GM13976 (cell line): Measurements from ENCODE around the gene YY1AP1.
"Not testable (repeated sequence)": the region's sequence is repeated elsewhere in the genome, so short reads cannot be mapped to it uniquely, and the experiment has no call there.

Experiments
- DNase-seq: peaks from one replicate; pipeline ENCODE4 v3.0.0; 2012; ENCODE audit warnings: low spot score
- in situ Hi-C: fragments of 300-500 bp; cut with MboI; formaldehyde crosslinking; loops from one replicate; pipeline ENCODE4 v1.12.0; 2022; ENCODE audit warnings: low sequenced_read_pairs, mixed read lengths, inconsistent platforms; ENCODE audit not compliant: unreplicated experiment
- TF ChIP-seq, protein P1 (sequence below): IDR thresholded peaks from 2 replicates; pipeline ENCODE4 v1.5.1; 2012; ENCODE audit warnings: borderline replicate concordance, mild to moderate bottlenecking; ENCODE audit not compliant: insufficient read depth; ENCODE audit errors: extremely low read depth, missing control alignments, control extremely low read depth

The YY1AP1 gene

DNA sequence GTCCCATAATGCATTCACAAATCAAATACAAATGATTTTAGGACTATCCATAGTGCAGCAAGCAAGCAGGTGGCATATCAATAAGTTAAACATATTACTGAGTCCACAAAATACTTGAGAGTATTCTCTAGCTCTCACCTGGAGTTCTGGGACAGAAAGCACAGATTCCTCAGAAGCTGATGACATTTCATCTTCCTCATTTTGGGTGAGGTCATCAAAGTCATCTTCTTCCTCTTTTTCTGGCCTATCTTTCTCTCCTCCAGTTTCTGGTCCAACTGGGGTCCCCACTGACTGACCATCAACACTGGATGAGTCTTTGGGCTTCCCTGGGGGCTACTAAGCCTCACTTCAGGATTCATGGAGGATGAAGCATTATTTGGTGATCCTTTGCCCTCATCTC, 38.9 kb downstream of the YY1AP1 start:
- DNase-seq: no peak
- TF ChIP-seq, protein P1, sequence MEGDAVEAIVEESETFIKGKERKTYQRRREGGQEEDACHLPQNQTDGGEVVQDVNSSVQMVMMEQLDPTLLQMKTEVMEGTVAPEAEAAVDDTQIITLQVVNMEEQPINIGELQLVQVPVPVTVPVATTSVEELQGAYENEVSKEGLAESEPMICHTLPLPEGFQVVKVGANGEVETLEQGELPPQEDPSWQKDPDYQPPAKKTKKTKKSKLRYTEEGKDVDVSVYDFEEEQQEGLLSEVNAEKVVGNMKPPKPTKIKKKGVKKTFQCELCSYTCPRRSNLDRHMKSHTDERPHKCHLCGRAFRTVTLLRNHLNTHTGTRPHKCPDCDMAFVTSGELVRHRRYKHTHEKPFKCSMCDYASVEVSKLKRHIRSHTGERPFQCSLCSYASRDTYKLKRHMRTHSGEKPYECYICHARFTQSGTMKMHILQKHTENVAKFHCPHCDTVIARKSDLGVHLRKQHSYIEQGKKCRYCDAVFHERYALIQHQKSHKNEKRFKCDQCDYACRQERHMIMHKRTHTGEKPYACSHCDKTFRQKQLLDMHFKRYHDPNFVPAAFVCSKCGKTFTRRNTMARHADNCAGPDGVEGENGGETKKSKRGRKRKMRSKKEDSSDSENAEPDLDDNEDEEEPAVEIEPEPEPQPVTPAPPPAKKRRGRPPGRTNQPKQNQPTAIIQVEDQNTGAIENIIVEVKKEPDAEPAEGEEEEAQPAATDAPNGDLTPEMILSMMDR: no peak
- in situ Hi-C loops: no loop called here

DNA sequence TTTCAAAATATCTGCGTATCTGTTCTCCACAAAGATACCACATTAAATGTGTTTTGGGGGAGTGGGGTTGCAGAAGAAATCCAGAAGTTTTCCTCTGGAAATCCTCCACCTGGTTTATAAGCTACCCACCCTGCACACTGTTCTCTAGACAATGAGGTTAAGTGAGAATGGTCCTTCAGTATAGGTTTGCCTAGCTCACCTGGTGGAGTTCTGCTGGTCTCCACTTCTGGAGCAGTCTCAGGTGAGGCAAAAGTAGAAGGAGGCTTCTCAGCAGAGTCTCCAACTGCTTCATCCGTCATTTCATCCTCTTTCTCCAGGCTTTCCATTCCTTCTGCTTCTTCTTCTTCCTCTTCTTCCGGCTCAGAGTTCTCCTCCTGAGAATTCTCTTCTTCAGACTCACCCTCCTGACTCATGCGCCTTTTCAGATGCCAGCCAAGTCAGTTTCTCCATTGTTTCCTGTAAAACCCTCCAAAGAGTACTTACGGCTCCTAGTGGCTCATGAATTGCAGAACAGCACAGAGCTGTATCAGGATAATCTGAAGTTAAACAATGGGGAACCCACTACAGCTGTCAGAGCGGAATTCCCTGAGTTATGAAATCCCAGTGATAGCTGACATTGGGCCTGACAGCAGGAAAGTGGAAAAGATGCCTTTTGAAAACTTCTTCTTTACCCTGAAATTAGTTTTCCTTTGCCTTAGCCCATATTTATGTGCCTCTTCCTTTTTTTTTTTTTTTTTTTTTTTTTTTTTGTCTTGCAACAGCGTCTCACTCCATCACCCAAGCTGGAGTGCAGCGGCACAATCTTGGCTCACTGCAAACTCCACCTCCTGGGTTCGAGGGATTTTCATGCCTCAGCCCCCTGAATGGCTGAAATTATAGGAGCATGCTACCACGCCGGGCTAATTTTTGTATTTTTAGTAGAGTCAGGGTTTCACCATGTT, 40.1 kb downstream of the YY1AP1 start:
- no peak for DNase-seq
- TF ChIP-seq, protein P1: no peak
- in situ Hi-C loops: no loop called here

DNA sequence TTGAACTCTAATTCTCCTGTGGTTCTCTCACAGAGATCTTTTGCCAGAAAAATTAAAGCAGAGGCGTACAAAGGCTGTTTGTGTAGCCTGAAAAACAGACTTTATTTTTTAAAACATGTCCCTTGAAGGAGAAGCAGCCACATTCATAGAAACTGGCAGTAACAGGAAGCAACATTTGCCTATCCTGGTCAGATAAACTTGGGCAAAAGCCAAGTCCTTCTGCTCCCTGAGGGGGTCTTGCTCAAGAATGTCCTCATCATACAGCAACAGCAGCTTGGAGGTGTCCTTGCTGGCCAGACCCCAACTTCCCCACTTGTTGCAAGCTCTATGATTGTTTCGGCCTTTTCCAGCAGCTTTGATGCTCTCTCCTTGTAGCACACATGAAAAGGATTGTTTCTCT, 42.3 kb downstream of the YY1AP1 start:
- DNase-seq: no peak
- in situ Hi-C loops: no loop called here
- TF ChIP-seq, protein P1: no peak

DNA sequence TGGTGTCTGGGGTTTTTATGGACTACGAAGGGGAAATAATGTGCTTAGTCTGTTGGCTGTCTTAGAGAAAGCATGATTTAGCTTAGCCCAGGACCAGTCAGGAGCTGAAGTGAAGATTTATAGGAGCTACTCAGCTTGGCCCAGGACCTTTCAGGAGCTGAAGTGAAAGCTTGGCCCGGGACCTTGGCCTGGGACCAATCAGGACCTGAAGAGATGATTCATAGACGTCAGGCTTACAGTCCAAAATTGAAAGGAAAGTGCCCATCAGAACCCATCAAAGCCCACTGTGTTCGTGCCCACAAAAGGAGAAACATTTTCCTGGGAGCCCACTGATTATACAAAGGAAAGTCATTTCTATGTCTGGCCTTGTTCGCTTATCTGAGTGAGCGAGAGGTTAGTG, 42.9 kb downstream of the YY1AP1 start:
- TF ChIP-seq, protein P1: no peak
- in situ Hi-C loops: no loop called here
- no peak for DNase-seq

DNA sequence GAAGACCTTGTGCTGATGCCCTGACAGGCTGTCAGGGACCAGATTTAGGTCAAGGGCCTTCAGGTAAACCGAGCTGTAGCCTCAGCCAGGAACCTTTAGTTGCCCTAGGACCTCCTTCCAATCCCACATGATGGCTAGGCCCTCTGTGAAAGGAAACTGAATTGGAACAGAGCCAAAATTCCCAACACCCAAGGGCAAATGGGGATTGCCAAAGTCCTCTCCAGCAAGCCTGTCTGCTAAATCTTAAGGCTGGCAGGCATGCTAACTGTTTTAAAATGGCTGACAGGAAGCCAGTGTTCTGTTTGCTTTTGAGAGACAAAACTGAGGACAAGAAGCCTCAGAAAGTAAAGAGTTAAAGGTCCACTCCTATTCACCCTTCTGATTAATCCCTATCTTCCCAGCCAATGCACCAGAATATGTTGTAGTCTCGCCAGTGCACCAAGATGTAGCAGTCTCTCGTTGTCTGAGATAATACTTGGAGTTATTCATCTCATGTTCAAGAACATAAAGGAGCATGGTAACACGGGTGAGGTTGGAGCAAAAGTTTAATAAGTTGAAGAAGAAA, 43.5 kb downstream of the YY1AP1 start:
- DNase-seq: no peak
- in situ Hi-C loops: no loop called here
- TF ChIP-seq, protein P1: no peak

DNA sequence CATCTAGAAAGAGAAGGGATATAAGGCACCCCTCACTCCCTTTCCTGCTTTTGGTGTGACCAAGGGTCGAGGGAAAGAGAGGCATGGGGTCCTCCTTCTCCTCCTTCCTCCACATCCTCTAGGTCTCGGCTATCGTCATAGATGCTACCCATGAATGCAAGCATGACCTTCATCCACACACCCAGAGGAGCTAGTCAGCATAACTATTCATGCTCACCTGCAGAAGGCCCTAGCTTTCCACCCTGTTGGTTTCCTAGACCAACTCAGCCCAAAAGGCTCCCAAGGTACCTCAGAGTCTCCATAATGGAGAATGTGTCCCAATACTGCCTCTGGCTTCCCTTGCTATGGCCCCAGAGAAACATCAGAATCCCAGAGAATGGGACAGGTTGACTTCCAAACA, 45.3 kb downstream of the YY1AP1 start:
- in situ Hi-C loops: no loop called here
- DNase-seq: no peak
- TF ChIP-seq, protein P1: no peak

DNA sequence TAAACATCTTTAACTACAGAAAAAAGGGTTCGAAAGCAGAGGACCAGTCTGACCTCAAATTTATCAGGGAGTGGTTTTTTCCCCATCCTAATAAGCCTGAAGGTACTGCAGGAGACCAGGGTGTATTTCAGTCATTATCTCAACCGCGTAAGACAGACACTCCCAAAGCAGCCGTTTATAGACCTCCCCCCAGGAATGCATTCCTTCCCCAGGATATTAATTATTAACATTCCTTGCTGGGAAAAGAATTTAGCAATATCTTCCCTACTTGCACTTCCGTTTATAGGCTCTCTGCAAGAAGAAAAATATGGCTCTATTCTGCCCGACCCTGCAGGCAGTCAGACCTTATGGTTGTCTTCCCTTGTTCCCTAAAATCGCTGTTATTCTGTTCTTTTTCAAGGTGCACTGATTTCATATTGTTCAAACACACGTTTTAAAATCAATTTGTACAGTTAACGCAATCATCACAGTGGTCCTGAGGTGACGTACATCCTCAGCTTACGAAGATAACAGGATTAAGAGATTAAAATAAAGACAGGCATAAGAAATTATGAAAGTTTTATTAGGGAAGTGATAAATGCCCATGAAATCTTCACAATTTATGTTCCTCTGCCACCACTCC, 45.9 kb downstream of the YY1AP1 start:
- DNase-seq, in situ Hi-C loops: not testable (repeated sequence)
